K562 (cell line): ENCODE measurements around the gene SYF2. TPM values are rescaled to one million over a fixed set of nuclear protein-coding genes. Genes with fewer than 3 reads are reported as not detected.
A peak's percentile ranks its signal among the peaks of the same experiment; 100 is the strongest.

Experiments used
- CBFB ChIP-seq: sonication (generic); formaldehyde crosslinking; IDR thresholded peaks from 2 replicates; pipeline ENCODE4 v1.4.0; 2020; ENCODE audit warnings: mild to moderate bottlenecking, missing genetic modification reagents
- E2F4 ChIP-seq: sonication (generic); formaldehyde crosslinking; IDR thresholded peaks from 2 replicates; pipeline ENCODE4 v1.8.0; 2022; ENCODE audit warnings: mild to moderate bottlenecking, low read depth, missing genetic modification reagents
- ILF3 ChIP-seq: fragments of 450-650 bp; IDR thresholded peaks from 2 replicates; pipeline ENCODE4 v1.6.1; 2018; ENCODE audit warnings: antibody characterized with exemption, mild to moderate bottlenecking, moderate library complexity, borderline replicate concordance
- KDM2B ChIP-seq: fragments of 250-450 bp; sonication (Bioruptor Pico); IDR thresholded peaks from 2 replicates; pipeline ENCODE4 v1.8.0; 2021; ENCODE audit warnings: mild to moderate bottlenecking, moderate library complexity
- LEF1 ChIP-seq: fragments of 450-650 bp; IDR thresholded peaks from 2 replicates; pipeline ENCODE4 v1.6.1; 2016; ENCODE audit warnings: mild to moderate bottlenecking
- PKNOX1 ChIP-seq: fragments of 450-650 bp; IDR thresholded peaks from 2 replicates; pipeline ENCODE4 v1.6.1; 2016
- POLR2B ChIP-seq: fragments of 450-650 bp; IDR thresholded peaks from 2 replicates; pipeline ENCODE4 v1.6.1; 2018; ENCODE audit warnings: low read depth; ENCODE audit not compliant: partially characterized antibody
- RBM14 ChIP-seq: fragments of 200-400 bp; formaldehyde crosslinking; IDR thresholded peaks from 2 replicates; pipeline ENCODE4 v1.6.1; 2018; ENCODE audit warnings: low read depth, mild to moderate bottlenecking, low read length, moderate library complexity, borderline replicate concordance; ENCODE audit not compliant: insufficient read depth
- RNF2 ChIP-seq: sonication (generic); IDR thresholded peaks from 2 replicates; pipeline ENCODE4 v1.6.1; 2016
- SMAD3 ChIP-seq: fragments of 450-650 bp; formaldehyde crosslinking; conservative IDR thresholded peaks from 2 replicates; pipeline ENCODE4 v1.4.0; 2020; ENCODE audit warnings: mild to moderate bottlenecking
- SMARCA4 ChIP-seq: fragments of 450-650 bp; IDR thresholded peaks from 2 replicates; pipeline ENCODE4 v1.6.1; 2016
- THRAP3 ChIP-seq: fragments of 450-650 bp; IDR thresholded peaks from 2 replicates; pipeline ENCODE4 v1.6.1; 2016; ENCODE audit warnings: mild to moderate bottlenecking, inconsistent platforms, borderline replicate concordance
- TSC22D4 ChIP-seq: fragments of 450-650 bp; IDR thresholded peaks from 2 replicates; pipeline ENCODE4 v1.6.1; 2016; ENCODE audit warnings: missing genetic modification characterization, missing biosample characterization, control low read depth
- U2AF1 ChIP-seq: fragments of 200-400 bp; formaldehyde crosslinking; optimal IDR thresholded peaks from 2 replicates; pipeline ENCODE3; 2017; ENCODE audit warnings: mild to moderate bottlenecking, low read depth, low read length, moderate library complexity
- ZNF184 ChIP-seq: sonication (generic); formaldehyde crosslinking; IDR thresholded peaks from 2 replicates; pipeline ENCODE4 v1.5.0; 2020; ENCODE audit warnings: missing genetic modification reagents
- ZNF668 ChIP-seq: fragments of 250-450 bp; sonication (Bioruptor Pico); IDR thresholded peaks from 2 replicates; pipeline ENCODE4 v1.8.0; 2022; ENCODE audit warnings: mild to moderate bottlenecking, inconsistent platforms
- ZNF76 ChIP-seq: fragments of 250-450 bp; sonication (Bioruptor Pico); IDR thresholded peaks from 2 replicates; pipeline ENCODE4 v1.4.0; 2020; ENCODE audit warnings: mild to moderate bottlenecking, moderate library complexity, borderline replicate concordance
- ZSCAN29 ChIP-seq: fragments of 450-650 bp; IDR thresholded peaks from 2 replicates; pipeline ENCODE4 v1.6.1; 2017
- polyA plus RNA-seq, 8 experiments: library from polyadenylated mRNA; depleted of rRNA in 4 of 8; stranded (reverse) in 5 of 8; unstranded in 3 of 8; fragments of >200 nt; fragmentation: Nextera tagmentation in 2 of 8; fragmentation: Illumina TruSeq in 1 of 8; extraction: Ambion mirVana in 2 of 8; extraction: Trizol in 1 of 8; gene quantifications; 2 replicates each; pipeline versions ENCODE4 v1.2.1 to v1.2.3, GENCODE V29; 2011 to 2014; ENCODE audit warnings: inconsistent platforms in 1 of 8, missing spikeins in 1 of 8
- total RNA-seq, 7 experiments: library from RNA; depleted of rRNA in 6 of 7; stranded (reverse); fragments of >200 nt in 6 of 7; fragmentation: Illumina TruSeq in 2 of 7; extraction: Trizol in 2 of 7; gene quantifications; 2 replicates each; pipeline versions ENCODE4 v1.2.1 to v1.2.3, GENCODE V29; 2011 to 2021; ENCODE audit warnings: low replicate concordance in 1 of 7
- TF ChIP-seq, protein P1 (sequence below), 2 experiments: fragments of 150-350 bp in 1 of 2; IDR thresholded peaks; 2 replicates each; pipeline ENCODE4 v1.6.1; 2012 to 2016; ENCODE audit warnings: low read depth in 2 of 2, low read length in 2 of 2, mild to moderate bottlenecking in 1 of 2, moderate library complexity in 1 of 2
- TF ChIP-seq, protein P2 (sequence below): fragments of 250-450 bp; sonication (Bioruptor Pico); IDR thresholded peaks from 2 replicates; pipeline ENCODE4 v1.5.0; 2021
- TF ChIP-seq, protein P3 (sequence below): fragments of 200-400 bp; formaldehyde crosslinking; IDR thresholded peaks from 2 replicates; pipeline ENCODE4 v1.6.1; 2017; ENCODE audit warnings: mild to moderate bottlenecking, low read depth, low read length, moderate library complexity

SYF2 gene
- total and polyA plus RNA-seq, 9 of the 15 experiments (the other 6 are each of a cell fraction or from before 2014, with no cell fraction given): 20.9 to 69.0 (median 43.2) TPM

GRCh38 chr1:25245809-25246599 lies 13.7 kb upstream of the SYF2 start (continued):
- TF ChIP-seq, protein P1, sequence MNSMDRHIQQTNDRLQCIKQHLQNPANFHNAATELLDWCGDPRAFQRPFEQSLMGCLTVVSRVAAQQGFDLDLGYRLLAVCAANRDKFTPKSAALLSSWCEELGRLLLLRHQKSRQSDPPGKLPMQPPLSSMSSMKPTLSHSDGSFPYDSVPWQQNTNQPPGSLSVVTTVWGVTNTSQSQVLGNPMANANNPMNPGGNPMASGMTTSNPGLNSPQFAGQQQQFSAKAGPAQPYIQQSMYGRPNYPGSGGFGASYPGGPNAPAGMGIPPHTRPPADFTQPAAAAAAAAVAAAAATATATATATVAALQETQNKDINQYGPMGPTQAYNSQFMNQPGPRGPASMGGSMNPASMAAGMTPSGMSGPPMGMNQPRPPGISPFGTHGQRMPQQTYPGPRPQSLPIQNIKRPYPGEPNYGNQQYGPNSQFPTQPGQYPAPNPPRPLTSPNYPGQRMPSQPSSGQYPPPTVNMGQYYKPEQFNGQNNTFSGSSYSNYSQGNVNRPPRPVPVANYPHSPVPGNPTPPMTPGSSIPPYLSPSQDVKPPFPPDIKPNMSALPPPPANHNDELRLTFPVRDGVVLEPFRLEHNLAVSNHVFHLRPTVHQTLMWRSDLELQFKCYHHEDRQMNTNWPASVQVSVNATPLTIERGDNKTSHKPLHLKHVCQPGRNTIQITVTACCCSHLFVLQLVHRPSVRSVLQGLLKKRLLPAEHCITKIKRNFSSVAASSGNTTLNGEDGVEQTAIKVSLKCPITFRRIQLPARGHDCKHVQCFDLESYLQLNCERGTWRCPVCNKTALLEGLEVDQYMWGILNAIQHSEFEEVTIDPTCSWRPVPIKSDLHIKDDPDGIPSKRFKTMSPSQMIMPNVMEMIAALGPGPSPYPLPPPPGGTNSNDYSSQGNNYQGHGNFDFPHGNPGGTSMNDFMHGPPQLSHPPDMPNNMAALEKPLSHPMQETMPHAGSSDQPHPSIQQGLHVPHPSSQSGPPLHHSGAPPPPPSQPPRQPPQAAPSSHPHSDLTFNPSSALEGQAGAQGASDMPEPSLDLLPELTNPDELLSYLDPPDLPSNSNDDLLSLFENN (IDR thresholded peaks at IDR 0.05; ENCODE audit: low read depth in 2 of 2, low read length in 2 of 2): no peak
- TF ChIP-seq POLR2B: no peak
- no peak for TF ChIP-seq ZNF668 (CRISPR knock-in tag)
- no peak for TF ChIP-seq LEF1
- TF ChIP-seq, protein P2, sequence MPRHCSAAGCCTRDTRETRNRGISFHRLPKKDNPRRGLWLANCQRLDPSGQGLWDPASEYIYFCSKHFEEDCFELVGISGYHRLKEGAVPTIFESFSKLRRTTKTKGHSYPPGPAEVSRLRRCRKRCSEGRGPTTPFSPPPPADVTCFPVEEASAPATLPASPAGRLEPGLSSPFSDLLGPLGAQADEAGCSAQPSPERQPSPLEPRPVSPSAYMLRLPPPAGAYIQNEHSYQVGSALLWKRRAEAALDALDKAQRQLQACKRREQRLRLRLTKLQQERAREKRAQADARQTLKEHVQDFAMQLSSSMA (CRISPR knock-in tag): no peak
- TF ChIP-seq ZNF76 (CRISPR knock-in tag): no peak
- no peak for TF ChIP-seq RNF2
- no peak for TF ChIP-seq TSC22D4 (tag)
- TF ChIP-seq CBFB: no peak
- TF ChIP-seq U2AF1: no peak
- no peak for TF ChIP-seq ILF3
- TF ChIP-seq, protein P3, sequence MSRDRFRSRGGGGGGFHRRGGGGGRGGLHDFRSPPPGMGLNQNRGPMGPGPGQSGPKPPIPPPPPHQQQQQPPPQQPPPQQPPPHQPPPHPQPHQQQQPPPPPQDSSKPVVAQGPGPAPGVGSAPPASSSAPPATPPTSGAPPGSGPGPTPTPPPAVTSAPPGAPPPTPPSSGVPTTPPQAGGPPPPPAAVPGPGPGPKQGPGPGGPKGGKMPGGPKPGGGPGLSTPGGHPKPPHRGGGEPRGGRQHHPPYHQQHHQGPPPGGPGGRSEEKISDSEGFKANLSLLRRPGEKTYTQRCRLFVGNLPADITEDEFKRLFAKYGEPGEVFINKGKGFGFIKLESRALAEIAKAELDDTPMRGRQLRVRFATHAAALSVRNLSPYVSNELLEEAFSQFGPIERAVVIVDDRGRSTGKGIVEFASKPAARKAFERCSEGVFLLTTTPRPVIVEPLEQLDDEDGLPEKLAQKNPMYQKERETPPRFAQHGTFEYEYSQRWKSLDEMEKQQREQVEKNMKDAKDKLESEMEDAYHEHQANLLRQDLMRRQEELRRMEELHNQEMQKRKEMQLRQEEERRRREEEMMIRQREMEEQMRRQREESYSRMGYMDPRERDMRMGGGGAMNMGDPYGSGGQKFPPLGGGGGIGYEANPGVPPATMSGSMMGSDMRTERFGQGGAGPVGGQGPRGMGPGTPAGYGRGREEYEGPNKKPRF: no peak
- peak; percentile 62; the same call in 1 of the 2 replicates for TF ChIP-seq E2F4 (CRISPR knock-in tag)
- TF ChIP-seq PKNOX1: no peak
- TF ChIP-seq SMARCA4: no peak
- 0 out of 2 replicates have a peak, but pooled peaks have one; percentile 43 for TF ChIP-seq SMAD3 (CRISPR knock-in tag)
- no peak for TF ChIP-seq KDM2B (CRISPR knock-in tag)
- no peak for TF ChIP-seq RBM14
- TF ChIP-seq ZSCAN29: no peak
- TF ChIP-seq THRAP3: no peak
- TF ChIP-seq ZNF184 (CRISPR knock-in tag): no peak
